A673 (cell line): Measurements from ENCODE around the gene PGLYRP2. TPM values are rescaled to one million over a fixed set of nuclear protein-coding genes. Genes with fewer than 3 reads are reported as not detected.

Experiments used
- BruUV-seq: library from RNA; stranded (reverse); fragments of 400-500 nt; replicated peaks from 2 replicates; lab custom pipeline; 2021; lab: Mats Ljungman, UMichigan
- CTCF ChIA-PET: fragments of 300-600 bp; sonication (Branson Sonifier 250); formaldehyde crosslinking; loops from one replicate; lab custom pipeline; 2022; ENCODE audit warnings: antibody characterized with exemption; lab: Charles Lee
- POLR2A ChIA-PET: fragments of 300-600 bp; sonication (Branson Sonifier 250); formaldehyde crosslinking; loops from one replicate; lab custom pipeline; 2022; ENCODE audit warnings: antibody characterized with exemption; ENCODE audit not compliant: low non-redundant PET; lab: Charles Lee
- DNase-seq: peaks from one replicate; pipeline ENCODE4 v3.0.0-alpha.2; 2015; ENCODE audit warnings: low spot score
- H3K27ac ChIP-seq: fragments of 200-600 bp; sonication (generic); 2 replicates; pipeline ENCODE4 v1.5.1; 2016; ENCODE audit warnings: mixed run types, low read depth, mild to moderate bottlenecking, mixed read lengths, antibody characterized with exemption, low read length; ENCODE audit not compliant: poor library complexity, severe bottlenecking
- H3K27me3 ChIP-seq: fragments of 200-600 bp; sonication (generic); replicated peaks from 2 replicates; pipeline ENCODE4 v1.6.1; 2017; ENCODE audit warnings: mixed run types, low read depth, mild to moderate bottlenecking, mixed read lengths, antibody characterized with exemption, low read length; ENCODE audit not compliant: insufficient read depth, poor library complexity
- H3K36me3 ChIP-seq: fragments of 200-600 bp; sonication (generic); 2 replicates; pipeline ENCODE4 v1.6.1; 2016; ENCODE audit warnings: mixed run types, mild to moderate bottlenecking, mixed read lengths, antibody characterized with exemption, low read length; ENCODE audit not compliant: insufficient read depth, poor library complexity, severe bottlenecking
- H3K4me1 ChIP-seq: fragments of 200-600 bp; sonication (generic); 2 replicates; pipeline ENCODE4 v1.6.1; 2017; ENCODE audit warnings: mixed run types, mild to moderate bottlenecking, mixed read lengths, antibody characterized with exemption, low read length; ENCODE audit not compliant: insufficient read depth, poor library complexity, severe bottlenecking
- H3K4me3 ChIP-seq: fragments of 200-600 bp; sonication (generic); 2 replicates; pipeline ENCODE4 v1.5.1; 2016; ENCODE audit warnings: low read depth, mixed run types, mild to moderate bottlenecking, mixed read lengths, low read length; ENCODE audit not compliant: poor library complexity, severe bottlenecking
- H3K9me3 ChIP-seq: fragments of 200-600 bp; sonication (generic); 2 replicates; pipeline ENCODE4 v1.6.1; 2016; ENCODE audit warnings: mixed run types, low read depth, mild to moderate bottlenecking, mixed read lengths, antibody characterized with exemption, low read length; ENCODE audit not compliant: poor library complexity, severe bottlenecking
- EZH2 ChIP-seq: fragments of 200-600 bp; sonication (generic); IDR thresholded peaks from 2 replicates; pipeline ENCODE4 v1.6.1; 2017; ENCODE audit warnings: borderline replicate concordance, low read depth, mild to moderate bottlenecking, mixed read lengths, antibody characterized with exemption, low read length; ENCODE audit not compliant: poor library complexity, severe bottlenecking
- intact Hi-C: fragments of 100-400 bp; cut with micrococcal nuclease; formaldehyde crosslinking; loops from one replicate; pipeline ENCODE4 v1.10.0; 2022; ENCODE audit not compliant: unreplicated experiment
- microRNA-seq: library from miRNA; unstranded; fragments of <30 nt; microRNA quantifications from one replicate; pipeline ENCODE4 v1.2.0, GENCODE V29; 2021
- total RNA-seq: library from RNA; stranded (reverse); gene quantifications from 2 replicates; pipeline ENCODE4 v1.2.3, GENCODE V29; 2021
- TF ChIP-seq, protein P1 (sequence below): fragments of 300-800, 200-600 bp; sonication (generic); conservative IDR thresholded peaks from 2 replicates; pipeline ENCODE4 v1.5.1; 2017; ENCODE audit warnings: low read depth, mild to moderate bottlenecking, antibody characterized with exemption, low read length, moderate library complexity, mixed read lengths

The PGLYRP2 gene
- total RNA-seq, 1 experiment from 2014 or later: 3.5 TPM

DNA sequence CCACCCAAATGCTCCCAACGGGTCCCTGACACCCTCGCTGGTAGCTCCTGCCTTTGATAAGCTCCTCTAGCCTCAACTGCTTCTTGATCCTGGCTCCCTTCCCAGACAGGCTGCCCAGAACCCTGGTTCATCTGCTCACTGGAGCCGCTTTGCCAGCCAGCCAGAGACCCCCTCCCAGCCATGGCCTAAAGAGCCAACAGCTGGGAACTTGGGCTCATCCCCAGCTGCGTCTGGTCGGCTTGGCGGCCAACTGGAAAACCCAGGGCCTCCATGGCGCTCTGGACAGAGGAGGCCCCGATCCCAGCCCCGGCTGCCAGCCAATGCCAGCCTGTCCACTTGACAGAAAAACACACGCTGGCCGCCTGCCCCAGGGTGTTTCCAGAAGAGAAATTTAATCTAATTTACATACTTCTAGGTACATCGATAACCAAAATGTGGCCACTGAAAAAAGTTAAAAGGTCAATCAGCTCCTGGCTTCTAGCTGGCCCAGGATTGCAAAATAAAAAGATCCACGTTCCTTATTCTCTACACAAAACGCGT, 57.5 kb downstream of the PGLYRP2 start:
- POLR2A ChIA-PET: no interaction called here
- H3K4me1 ChIP-seq: peaks cover 27% of the 10 kb centered on the region
- CTCF ChIA-PET: no interaction called here
- peaks cover 10% of the 10 kb centered on the region for H3K9me3 ChIP-seq
- H3K27me3 ChIP-seq: no peaks in the 10 kb centered on the region
- BruUV-seq: no TSS peak
- TF ChIP-seq, protein P1, sequence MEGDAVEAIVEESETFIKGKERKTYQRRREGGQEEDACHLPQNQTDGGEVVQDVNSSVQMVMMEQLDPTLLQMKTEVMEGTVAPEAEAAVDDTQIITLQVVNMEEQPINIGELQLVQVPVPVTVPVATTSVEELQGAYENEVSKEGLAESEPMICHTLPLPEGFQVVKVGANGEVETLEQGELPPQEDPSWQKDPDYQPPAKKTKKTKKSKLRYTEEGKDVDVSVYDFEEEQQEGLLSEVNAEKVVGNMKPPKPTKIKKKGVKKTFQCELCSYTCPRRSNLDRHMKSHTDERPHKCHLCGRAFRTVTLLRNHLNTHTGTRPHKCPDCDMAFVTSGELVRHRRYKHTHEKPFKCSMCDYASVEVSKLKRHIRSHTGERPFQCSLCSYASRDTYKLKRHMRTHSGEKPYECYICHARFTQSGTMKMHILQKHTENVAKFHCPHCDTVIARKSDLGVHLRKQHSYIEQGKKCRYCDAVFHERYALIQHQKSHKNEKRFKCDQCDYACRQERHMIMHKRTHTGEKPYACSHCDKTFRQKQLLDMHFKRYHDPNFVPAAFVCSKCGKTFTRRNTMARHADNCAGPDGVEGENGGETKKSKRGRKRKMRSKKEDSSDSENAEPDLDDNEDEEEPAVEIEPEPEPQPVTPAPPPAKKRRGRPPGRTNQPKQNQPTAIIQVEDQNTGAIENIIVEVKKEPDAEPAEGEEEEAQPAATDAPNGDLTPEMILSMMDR: no peak
- no peak for TF ChIP-seq EZH2
- H3K36me3 ChIP-seq: peaks cover 43% of the 10 kb centered on the region
- peak overlapping the region; percentile 53 for H3K27ac ChIP-seq
- no peak overlapping the region for H3K4me3 ChIP-seq
- no peak for DNase-seq
- intact Hi-C loops: no loop called here

DNA sequence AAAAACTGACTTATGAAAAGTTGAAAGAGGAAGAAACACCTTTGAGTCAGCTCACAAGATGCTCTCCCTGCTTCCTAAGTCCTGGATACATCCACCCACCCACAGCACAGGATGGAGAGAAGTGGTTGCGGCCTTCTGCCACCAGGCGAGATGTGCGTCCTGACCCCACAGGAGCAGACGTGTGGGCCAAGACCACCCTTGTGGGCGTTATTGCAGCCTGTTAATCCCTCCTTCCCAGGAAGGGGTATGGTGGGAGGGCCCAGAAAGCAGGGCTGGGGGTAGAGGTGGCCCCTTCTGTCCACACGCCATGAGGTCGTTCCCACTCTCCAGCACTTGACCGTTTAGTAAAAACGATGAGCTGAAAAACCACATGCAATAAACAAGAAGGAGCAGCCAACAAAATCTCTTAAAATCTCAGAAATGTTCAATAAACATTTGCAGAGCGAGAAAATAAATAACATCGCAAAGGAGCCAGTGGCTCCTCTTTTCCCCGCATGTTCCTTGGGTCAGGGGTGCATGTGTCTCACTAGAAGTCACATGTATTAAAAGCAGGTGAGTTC, 58.1 kb downstream of the PGLYRP2 start:
- Histone ChIP-seq H3K27me3 (no peaks in the 10 kb centered on the region), H3K9me3 (peaks cover 10% of the 10 kb centered on the region), H3K4me1 (peaks cover 27% of the 10 kb centered on the region), H3K36me3 (peaks cover 41% of the 10 kb centered on the region), H3K27ac (peak overlapping the region; percentile 53), H3K4me3 (no peak overlapping the region)
- no TSS peak for BruUV-seq
- TF ChIP-seq, protein P1: no peak
- no peak for TF ChIP-seq EZH2
- intact Hi-C loops: no loop called here
- ChIA-PET POLR2A (no interaction called here), CTCF (no interaction called here)
- DNase-seq: no peak

GRCh38 chr19:15419413-15420025, 59.8 kb downstream of the PGLYRP2 start:
- H3K27me3 ChIP-seq: no peaks in the 10 kb centered on the region
- ChIA-PET POLR2A (interaction anchor here (0.5 to 1.8 kb wide), 5 partner anchors 11 to 288 kb away, joined by 4 to 15 read pairs (median 4); no protein-coding TSS in a partner anchor), CTCF (interaction anchor here (0.6 to 2.0 kb wide), 5 partner anchors 17 to 328 kb away, joined by 3 to 17 read pairs (median 6); no protein-coding TSS in a partner anchor)
- no TSS peak for BruUV-seq
- intact Hi-C loops: loop anchor here (1.0 to 10.0 kb wide), 3 partner anchors 88 to 155 kb away; partner anchors contain the start of gene CYP4F22
- peaks cover 37% of the 10 kb centered on the region for H3K36me3 ChIP-seq
- peak overlapping the region; percentile 61 for H3K27ac ChIP-seq
- TF ChIP-seq, protein P1: no peak
- TF ChIP-seq EZH2: no peak
- peaks cover 10% of the 10 kb centered on the region for H3K9me3 ChIP-seq
- no peak for DNase-seq
- peaks cover 27% of the 10 kb centered on the region for H3K4me1 ChIP-seq
- peak overlapping the region; percentile 24 for H3K4me3 ChIP-seq

Small RNA genes lying within 50 kb of the gene (microRNA-seq; reads per million reads assigned to microRNA genes)
- gene MIR1470: not detected

Other genes with a start within 250 kb of the PGLYRP2 start
- gene EPHX3, start 247.1 kb downstream of the PGLYRP2 start, total RNA-seq: 0.73 and 1.2 TPM in 2 replicates
- 174 and 178 TPM in 2 replicates for gene BRD4, start 147.0 kb downstream of the PGLYRP2 start, total RNA-seq
- gene AKAP8, start 99.7 kb downstream of the PGLYRP2 start, total RNA-seq: 46.8 and 48.4 TPM in 2 replicates
- 132 and 147 TPM in 2 replicates for gene AKAP8L, start 60.5 kb downstream of the PGLYRP2 start, total RNA-seq
- gene WIZ, start 29.5 kb downstream of the PGLYRP2 start, total RNA-seq: 72.3 and 73.7 TPM in 2 replicates
- 1.1 TPM in 2 replicates for gene RASAL3, start 15.0 kb downstream of the PGLYRP2 start, total RNA-seq
- 78.3 and 79.7 TPM in 2 replicates for gene CYP4F22, start 29.0 kb upstream of the PGLYRP2 start, total RNA-seq
- not detected in 2 replicates for gene CYP4F8, start 135.7 kb upstream of the PGLYRP2 start, total RNA-seq
- not detected in 2 replicates for gene CYP4F3, start 161.4 kb upstream of the PGLYRP2 start, total RNA-seq
- not detected in 2 replicates for gene CYP4F12, start 193.6 kb upstream of the PGLYRP2 start, total RNA-seq
- not detected in 2 replicates for gene OR10H2, start 248.5 kb upstream of the PGLYRP2 start, total RNA-seq